Posterior vena cava (tissue), 2 donors: ENCODE data around the gene DNAAF5. TPM values are rescaled to one million over a fixed set of nuclear protein-coding genes. Genes with fewer than 3 reads are reported as not detected.
A peak's percentile ranks its signal among the peaks of the same experiment; 100 is the strongest.

Experiments used
- DNase-seq: peaks from one replicate; pipeline ENCODE4 v3.0.0-alpha.2; 2020; ENCODE audit warnings: low spot score
- intact Hi-C, 2 donors: fragments of 100-400 bp; cut with DNase I; formaldehyde crosslinking; loops; one replicate each; pipeline versions ENCODE4 v1.14.1 to v1.14.2; 2022 to 2023
- total RNA-seq, 2 donors: library from RNA; stranded (reverse); fragmentation: NEBNext Ultra II Directional; extraction: Animal tissue kit (Norgen Biotek cat#: 25700); gene quantifications; one replicate each; pipeline ENCODE4 v1.2.1, GENCODE V29; 2021
- donor health status: DM: yes; HTN: yes; CAD: no.
- donor health status: DM: yes; HTN: yes; CAD: no.

Gene DNAAF5
- total RNA-seq, 2 donors from 2014 or later, result 12.6 to 16.9 TPM

DNA sequence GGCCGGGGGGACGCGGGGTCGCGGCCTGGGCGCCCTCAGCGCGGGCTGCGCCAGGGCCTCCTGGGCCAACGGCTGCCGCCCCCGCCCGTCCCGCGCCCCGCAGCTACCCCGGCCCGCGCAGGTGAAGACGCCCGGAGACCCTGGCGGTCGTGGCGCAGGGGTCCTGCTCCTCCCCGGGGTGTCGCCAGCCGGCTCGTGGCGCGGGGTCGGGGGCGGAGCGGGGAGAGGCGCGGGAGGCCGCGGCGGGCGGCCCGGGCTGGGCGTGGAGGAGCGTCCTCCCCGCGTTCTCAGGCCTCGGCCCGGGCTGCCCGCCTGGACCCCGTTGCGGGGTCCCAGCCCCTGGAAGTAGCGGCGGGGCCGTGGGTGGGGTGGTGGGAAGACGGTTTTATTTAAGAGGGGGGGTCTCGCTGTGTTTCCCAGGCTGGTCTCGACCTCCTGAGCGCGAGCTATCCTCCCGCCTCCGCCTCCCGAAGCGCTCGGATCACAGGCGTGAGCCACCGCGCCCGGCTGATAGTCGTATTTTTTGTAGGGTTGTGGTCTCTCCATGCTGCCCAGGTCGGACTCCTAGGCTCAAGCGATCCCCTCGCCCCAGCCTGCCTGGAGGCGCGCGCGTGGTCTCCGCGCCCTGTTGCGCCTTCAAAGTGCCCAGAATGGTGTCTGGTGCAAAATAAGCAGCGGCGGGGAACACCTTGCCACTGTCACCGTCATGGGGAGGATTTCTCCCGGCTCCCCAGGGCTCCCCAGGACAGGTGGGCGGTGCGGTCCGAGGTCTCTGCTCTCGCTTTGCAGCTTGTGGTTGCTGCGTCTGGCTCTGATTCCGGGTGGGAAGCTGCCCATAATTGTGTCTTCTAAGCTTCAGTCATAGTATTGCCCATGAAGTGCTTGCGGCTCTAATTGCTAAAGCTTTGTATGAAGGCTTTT, 90.5 kb downstream of the DNAAF5 start:
- intact Hi-C loops, result no loop called here
- peak; percentile 81 for DNase-seq

DNA sequence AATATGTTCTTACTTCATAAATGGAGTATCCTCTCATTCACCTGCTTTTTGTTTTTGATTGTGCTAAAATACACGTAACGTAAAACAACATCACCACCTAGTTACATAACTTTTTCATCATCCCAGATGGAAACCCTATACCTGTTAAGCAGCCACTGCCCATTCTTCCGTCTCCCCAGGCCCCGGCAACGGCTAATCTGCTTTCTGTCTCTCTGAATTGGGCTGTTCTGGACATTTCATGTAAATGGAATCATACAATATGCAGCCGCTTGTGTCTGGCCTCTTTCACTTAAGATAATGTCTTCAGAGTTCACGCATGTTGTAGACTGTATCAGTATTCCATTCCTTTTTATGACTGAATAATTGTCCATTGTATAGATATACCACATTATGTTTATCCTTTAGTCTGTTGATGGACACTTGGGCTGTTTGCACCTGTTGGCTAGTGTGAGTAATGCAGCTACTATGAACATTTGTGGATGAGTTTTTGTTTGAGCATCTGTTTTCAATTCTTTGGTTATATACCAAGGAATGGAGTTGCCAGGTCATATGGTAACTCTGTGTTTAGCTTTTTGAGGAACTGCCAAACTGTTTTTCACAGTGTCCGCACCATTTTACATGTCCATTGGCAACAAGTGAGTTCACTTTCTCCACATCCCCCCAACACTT, 91.7 kb downstream of the DNAAF5 start:
- peak; percentile 15 for DNase-seq
- intact Hi-C loops, result no loop called here

DNA sequence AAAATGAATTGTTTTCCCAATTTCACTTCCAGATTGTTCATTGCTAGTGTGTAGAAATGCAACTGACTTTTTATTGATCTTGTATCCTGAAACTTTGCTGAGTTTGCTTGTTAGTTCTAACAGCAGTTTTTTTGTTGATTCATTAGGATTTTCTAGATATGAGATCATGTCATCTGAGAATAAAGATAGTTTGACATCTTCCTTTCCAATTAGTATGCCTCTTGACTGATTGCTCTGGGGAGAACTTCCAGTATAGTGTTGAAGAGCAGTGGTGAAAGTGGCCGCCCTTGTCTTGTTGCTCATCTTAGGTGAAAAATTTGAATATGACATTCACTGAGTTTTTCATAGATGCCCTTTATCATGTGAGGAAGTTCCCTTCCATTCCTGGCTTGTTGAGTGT, 93.8 kb downstream of the DNAAF5 start:
- no peak for DNase-seq
- intact Hi-C loops, result no loop called here

DNA sequence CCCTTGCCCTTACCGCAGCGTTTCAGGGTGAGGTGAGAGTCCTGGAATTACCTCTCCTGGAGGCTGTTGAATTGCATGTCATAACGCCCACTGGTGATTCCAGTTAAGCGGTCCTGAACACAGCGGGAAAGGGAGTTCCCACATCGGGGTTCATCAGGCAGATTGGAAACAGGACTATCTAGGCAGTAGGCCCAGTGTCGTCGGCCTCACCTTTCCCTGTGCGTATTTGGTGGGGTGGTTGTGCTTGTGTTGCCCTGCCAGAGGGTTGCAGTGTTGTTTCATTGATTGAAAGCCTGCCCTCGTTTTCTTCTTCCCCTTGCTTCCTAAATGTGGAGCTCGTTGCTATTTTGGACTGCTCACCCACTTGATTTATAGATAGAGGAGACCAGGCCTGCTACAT, 95.2 kb downstream of the DNAAF5 start:
- DNase-seq, result peak; percentile 56
- intact Hi-C loops, result no loop called here

DNA sequence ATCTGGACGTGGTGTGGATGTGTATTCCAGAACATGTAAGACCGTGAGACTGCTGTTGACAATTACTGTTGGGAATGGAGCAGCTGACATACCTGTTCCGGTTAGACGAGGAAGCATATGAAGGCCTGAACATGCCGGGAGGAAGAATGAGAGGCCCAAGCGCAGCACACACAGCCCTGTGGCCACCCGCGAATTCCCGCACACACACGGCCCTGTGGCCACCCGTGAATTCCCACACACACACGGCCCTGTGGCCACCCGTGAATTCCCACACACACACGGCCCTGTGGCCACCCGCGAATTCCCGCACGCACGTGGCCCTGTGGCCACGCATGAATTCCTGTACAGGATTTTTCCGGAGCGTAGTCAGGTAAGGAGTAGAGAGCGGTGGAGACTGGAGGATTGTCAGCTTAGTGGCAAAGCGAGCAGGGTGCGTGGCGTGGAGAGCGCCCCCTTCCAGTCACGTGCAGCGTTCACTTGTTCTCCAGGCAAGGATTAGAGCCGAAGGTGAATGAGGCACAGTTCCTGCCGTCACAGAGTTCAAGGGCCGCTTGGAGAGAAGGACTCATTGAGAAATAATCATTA, 96.3 kb downstream of the DNAAF5 start:
- intact Hi-C loops, result no loop called here
- DNase-seq, result no peak

DNA sequence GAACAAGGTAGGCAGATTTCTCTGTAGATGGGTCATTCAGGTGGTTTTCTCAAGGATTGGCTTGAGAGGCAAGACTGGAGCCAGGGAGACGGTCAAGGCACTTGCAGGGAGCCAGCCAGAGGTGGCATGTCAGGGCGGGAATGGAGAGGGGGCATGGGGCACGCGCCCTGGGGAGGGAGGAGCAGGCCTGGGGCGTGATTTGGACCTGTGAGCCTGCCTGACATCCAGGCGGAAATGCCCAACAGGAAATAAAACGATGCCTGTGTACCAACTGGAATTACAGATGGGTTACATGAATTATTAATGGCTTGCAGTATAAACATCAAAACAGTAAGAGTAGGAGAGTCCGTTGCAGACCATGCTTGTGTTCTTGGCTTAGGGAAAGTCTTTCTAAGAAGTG, 97.2 kb downstream of the DNAAF5 start:
- intact Hi-C loops, result loop anchor here in 1 of 2 donors (2.0 kb wide), 1 partner anchor 49 kb away; no protein-coding TSS in a partner anchor
- peak; percentile 46 for DNase-seq

DNA sequence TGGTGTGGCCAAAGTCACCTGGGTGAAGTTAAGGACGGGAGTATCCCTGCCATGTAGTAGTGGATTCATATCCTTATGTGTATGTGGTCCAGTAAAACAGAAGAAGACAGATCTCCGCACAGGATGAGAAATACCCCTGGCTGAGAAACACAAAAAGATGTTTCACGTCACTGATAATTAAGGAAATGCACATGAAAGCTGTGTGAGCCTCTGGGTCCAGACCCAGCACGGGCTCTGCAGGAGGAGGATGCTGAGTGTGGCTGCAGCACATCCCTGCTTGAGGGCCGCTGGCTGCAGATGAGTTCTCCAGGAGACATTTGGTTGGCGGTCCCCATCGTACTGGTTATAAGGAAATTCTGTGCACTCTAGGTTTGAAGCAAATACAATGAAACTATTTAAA, 97.6 kb downstream of the DNAAF5 start:
- DNase-seq, result peak; percentile 48
- intact Hi-C loops, result loop anchor here in 1 of 2 donors (2.0 kb wide), 1 partner anchor 49 kb away; no protein-coding TSS in a partner anchor

DNA sequence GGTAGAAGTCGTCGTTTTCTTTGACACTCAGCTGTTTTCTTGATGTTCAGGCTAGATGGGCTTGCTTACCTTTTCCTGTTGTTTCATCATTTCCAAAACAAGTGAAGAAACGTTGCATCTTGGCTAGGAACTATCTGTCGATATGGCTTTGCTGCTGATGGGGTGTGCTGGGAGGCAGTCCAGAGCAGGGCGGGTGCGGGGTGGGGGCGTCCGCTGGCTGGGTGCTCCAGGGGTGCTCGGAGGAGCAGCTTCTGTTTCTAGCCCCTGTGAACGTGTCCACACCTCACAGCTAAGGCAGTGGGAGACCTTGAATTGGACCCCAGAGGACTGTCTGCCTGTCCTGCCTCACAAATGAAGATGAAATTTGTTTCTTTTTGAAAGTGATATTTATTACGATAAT, 98.2 kb downstream of the DNAAF5 start:
- intact Hi-C loops, result loop anchor here in 1 of 2 donors (2.0 to 5.0 kb wide), 2 partner anchors 37 to 48 kb away; no protein-coding TSS in a partner anchor
- peak; percentile 72 for DNase-seq

DNA sequence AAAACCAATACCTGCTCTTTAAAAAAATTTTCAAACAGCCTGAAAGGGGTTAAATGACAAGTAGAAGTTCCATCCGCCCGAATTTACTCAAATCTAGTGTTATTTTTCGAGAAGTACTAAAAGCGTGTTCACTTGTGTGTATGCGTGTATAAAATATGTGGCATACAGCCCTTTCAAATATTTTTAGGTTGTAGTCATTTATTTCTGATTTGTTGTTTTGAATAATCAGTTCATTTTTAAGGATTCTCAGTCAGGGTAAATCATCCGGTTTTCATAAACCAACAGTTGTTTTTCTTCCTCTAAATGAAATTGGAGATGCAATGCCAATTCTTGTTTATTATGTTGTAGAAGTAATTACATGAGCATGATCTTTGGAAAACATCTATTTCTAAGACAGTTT, 98.9 kb downstream of the DNAAF5 start:
- intact Hi-C loops, result loop anchor here in 1 of 2 donors (2.0 to 5.0 kb wide), 2 partner anchors 38 to 47 kb away; no protein-coding TSS in a partner anchor
- DNase-seq, result no peak

DNA sequence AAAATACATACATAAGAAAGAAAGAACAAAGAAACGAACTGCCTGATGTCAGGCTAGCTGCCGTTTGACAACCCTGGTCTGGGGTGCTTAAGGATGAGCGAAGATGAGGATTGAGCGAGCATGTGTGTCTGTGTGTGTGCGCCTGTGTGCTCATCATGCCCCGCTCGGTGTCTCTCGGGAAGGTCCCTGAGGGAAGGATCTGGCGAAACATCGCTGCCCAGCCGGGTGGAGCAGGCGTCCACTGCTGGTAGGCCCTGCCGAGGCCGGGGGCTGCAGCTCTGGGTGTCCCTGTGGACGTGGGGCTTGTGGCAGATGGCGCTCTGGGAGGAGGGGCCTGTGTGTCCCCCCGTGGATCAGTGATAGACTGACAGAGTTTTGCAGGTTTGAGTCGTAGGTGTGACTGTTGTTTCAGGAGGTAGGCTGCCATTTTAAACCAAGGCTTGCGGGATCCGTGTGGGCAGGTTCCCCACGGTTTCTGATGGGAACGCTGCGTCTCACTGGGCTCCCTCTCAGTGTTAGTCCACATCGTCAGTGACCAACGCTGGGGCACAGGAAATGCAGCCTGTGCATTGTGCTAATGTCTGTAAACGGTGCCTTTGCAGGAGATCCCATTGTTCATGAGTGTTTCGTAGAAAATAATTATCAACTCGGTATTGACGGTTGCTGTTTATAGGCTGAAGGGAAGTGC, 99.9 kb downstream of the DNAAF5 start:
- DNase-seq, result peak; percentile 72
- intact Hi-C loops, result loop anchor here in 1 of 2 donors (5.0 kb wide), 1 partner anchor 39 kb away; no protein-coding TSS in a partner anchor

DNA sequence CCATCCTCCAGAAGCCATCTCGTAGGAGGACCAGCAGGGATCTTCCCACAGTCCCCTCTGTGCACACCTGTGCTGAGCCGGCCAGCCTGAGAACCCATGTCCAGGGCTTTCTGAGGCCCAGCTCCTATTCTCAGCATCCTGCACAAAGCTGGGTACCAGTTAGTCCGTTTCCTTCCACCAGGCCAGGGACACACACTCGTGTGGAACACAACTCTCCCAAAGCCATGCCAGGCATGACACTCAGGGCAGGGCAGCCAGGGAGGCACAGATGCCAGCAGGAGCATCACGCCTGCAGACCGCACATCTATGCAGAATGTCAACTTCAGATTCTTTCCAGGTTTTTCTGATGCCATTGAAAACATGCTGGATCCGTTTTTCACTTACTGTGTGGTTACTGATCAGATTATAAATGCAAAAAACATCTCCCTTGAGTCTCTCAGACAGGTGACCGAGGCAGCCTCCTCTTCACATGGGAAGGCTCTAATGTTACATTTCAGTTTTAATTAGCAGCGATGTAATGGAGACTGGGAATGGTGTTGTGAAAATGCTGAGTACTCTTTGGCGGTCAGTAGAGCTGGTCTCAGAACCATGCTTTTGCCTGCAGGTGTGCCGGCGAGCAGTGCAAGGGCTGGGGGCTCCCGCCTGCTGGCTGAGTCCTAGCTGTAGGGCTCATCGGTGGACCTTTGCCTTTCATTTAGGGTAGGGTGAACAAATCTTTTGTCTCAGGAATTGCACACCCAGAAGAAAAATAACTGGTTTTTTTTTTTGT, 102.5 kb downstream of the DNAAF5 start:
- no peak for DNase-seq
- intact Hi-C loops, result loop anchor here in 1 of 2 donors (5.0 kb wide), 1 partner anchor 42 kb away; no protein-coding TSS in a partner anchor

DNA sequence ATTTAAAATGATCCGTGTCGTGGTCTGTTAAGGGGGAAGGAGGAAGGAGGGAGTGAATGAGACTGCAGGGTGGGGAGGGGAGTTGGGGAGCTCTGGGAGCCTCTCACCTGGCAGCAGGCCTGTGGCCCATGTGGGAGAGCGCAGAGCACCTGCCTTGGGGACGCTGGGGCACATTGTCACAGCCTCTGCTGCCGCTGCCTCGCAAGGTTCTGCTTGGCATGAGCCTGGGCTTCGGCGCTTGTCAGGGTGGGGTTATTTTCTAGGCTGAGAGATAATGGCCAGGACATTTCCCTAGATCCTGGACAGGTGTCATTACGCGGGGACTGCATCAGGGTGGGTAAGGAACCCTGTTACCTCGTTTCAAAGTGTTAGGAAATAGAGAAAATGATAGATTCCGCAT, 103.6 kb downstream of the DNAAF5 start:
- intact Hi-C loops, result no loop called here

DNA sequence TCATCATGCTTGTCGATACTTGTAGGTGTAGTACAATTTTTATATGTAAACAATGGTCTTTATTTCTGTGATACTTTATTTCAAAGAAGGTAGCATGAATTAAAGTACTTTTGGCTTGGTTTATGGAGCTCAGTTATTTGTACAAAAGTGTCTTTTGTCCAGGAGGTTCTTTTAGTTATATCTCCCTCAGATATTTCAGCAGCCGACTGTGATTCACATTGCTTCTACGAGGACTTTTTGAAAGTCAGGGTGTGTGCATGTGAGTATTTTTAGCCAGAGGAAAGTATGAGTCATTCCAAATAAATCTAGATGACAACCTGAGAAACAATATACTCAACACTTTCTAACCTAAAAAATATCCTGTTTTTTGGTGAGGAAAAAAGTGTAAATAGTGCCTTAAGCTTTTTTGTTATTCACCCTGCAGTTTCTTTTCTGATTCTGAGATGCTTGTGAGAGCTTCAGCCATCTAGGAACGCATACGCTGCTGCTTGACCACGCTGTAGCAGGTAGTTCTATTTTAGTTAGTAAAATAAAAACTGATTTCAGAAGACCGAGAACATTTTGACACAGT, 105.2 kb downstream of the DNAAF5 start:
- DNase-seq, result no peak
- intact Hi-C loops, result no loop called here

More for the DNA sequence above, 103.6 kb downstream of the DNAAF5 start:
- no peak for DNase-seq

DNA sequence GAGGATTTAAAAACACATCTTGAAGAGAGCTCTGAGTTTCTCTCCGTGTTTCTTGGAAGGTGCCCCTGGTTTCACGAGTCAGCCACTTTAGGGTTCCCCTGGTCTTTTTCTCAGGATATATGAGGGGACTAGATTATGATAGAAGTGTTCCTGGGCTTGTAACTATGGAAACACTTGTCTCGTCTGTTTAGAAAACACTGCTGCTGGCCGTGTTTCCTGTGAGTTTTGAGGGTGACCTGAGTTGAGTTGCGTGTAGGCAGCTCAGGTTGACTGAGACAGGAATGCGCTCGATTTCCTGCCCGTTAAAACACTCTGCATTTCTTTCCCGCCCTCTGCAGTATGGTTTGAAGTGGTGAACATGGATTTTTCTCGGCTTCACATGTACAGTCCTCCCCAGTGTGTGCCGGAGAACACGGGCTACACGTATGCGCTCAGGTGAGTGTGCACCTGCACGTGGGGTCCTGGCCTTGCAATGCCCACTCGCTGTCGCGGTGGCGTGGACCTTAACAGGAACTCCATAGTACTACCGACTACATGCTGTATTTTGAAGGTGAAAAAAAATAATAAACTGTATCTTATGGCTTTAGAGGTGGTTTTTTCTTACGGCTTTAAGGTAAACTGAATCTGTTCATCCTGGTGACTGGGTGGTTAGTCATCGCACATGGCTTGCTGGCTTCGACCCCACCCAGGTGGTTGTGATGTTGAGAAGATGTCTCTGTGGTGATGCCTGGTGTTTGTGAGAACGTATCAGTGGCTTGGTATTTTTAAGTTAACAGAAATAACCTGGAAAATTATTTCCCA, 105.9 kb downstream of the DNAAF5 start, which contains the start of gene SUN1:
Gene SUN1 (plus strand): TSS at position 310 of the 801 bp plus-strand sequence. CDS start 49 bp downstream, at position 359.
- peak; percentile 77 for DNase-seq
- intact Hi-C loops, result no loop called here

DNA sequence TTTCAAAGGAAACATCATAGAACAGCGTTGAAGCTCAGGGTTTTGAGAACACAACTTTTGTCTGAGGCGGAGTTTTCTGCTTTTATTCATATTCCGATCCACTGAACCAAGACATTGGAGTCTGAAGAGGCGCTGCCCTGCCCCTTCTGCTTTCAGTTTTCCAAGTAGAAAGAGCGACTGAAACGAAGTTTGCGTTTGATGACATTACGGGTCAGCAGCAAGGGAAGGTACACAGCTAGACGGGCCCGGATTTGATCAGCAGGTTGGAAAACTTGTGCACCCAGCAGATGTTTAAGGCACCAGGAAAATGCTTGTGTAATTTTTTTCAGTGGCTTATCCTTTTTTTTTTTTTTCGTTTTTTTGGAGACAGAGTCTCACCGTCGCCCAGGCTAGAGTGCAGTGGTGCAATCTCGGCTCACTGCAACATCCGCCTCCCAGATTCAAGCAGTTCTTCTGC, 106.5 kb downstream of the DNAAF5 start:
- DNase-seq, result peak; percentile 25
- intact Hi-C loops, result no loop called here

DNA sequence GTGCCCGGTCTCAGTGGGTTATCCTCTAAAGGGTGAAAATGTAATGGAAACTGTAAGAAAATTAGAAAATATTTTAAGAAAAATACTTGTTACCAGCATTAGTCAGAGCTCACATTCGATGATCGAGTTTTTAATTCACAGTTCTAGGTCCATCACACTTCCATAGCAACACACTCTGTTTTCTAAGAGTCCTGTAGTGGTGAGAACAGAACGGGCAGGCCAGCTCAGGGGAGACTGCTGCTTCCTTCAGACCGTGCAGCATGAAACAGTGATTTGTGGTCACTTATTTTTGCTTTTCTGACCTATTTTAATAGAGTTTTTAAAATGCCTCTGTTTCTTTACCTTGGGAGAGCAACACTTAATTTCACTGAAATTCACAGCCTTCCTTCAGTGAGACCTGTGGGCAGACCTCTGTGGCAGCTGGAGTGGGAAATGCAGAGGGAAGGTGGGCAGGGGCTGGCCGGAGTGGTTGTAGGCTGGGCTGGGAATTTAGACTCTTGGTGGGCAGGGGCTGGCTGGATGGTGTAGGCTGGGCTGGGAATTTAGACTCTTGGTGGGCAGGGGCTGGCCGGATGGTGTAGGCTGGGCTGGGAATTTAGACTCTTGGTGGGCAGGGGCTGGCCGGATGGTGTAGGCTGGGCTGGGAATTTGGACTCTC, 107.2 kb downstream of the DNAAF5 start:
- peak; percentile 19 for DNase-seq
- intact Hi-C loops, result loop anchor here in 1 of 2 donors (2.0 kb wide), 1 partner anchor 45 kb away; no protein-coding TSS in a partner anchor
